Kasumi-1 (cell line): ENCODE data around the gene ZNF548.

ENCODE experiments used
- DNase-seq, 2 experiments: peaks; one replicate each; lab custom pipeline; 2025; lab: John Stamatoyannopoulos, UW

ZNF548 gene

GRCh38 chr19:57398868-57399267 is 9.2 kb downstream of the ZNF548 start:
- DNase-seq: no peak

GRCh38 chr19:57403737-57404563 is 14.3 kb downstream of the ZNF548 start:
- DNase-seq: no peak

GRCh38 chr19:57406516-57407123 is 17.0 kb downstream of the ZNF548 start:
- DNase-seq: peak; percentile 48 to 49

- DNase-seq: peak; percentile 96 to 97
Measured at GRCh38 chr19:57410877-57411671, 21.4 kb downstream of the ZNF548 start, which contains the start of gene ZNF17. ZNF17 (plus strand) TSS chr19:57411161; CDS start chr19:57413616, 2,455 bp downstream.

- DNase-seq: no peak
Measured at GRCh38 chr19:57419439-57419838, 29.8 kb downstream of the ZNF548 start.

- no peak for DNase-seq
Measured at GRCh38 chr19:57421037-57421436, 31.4 kb downstream of the ZNF548 start.

- DNase-seq: peak in 1 of 2 experiments; percentile 52
Measured at GRCh38 chr19:57434386-57435061, 44.9 kb downstream of the ZNF548 start.

GRCh38 chr19:57435062-57435978 is 45.7 kb downstream of the ZNF548 start, which contains the start of gene ZNF749:
ZNF749 (plus strand) TSS chr19:57435325; CDS start chr19:57435579, 254 bp downstream.
- DNase-seq: peak; percentile 98

- no peak for DNase-seq
Measured at GRCh38 chr19:57436417-57436816, 46.8 kb downstream of the ZNF548 start.

- DNase-seq: no peak
Measured at GRCh38 chr19:57437931-57438330, 48.3 kb downstream of the ZNF548 start.

GRCh38 chr19:57438925-57439324 is 49.3 kb downstream of the ZNF548 start:
- DNase-seq: no peak

- DNase-seq: no peak
Measured at GRCh38 chr19:57441979-57442752, 52.5 kb downstream of the ZNF548 start.

- DNase-seq: no peak
Measured at GRCh38 chr19:57443121-57443696, 53.6 kb downstream of the ZNF548 start.

- no peak for DNase-seq
Measured at GRCh38 chr19:57452307-57452706, 62.7 kb downstream of the ZNF548 start.
